GM12878 (cell line): ENCODE data around the gene WDR31. TPM values are rescaled to one million over a fixed set of nuclear protein-coding genes. Genes with fewer than 3 reads are reported as not detected.

Source experiments
- ATAC-seq: fragments of 200-7000 bp; cut with Tn5 transposase; 3 replicates; pipeline ENCODE4 v1.9.1; 2020; ENCODE audit warnings: mild to moderate bottlenecking, moderate library complexity
- BruUV-seq: library from RNA; stranded (reverse); fragments of 400-500 nt; replicated peaks from 2 replicates; lab custom pipeline; 2021; lab: Mats Ljungman, UMichigan
- CTCF ChIA-PET: fragments of 300-600 bp; sonication (Branson Sonifier 250); formaldehyde crosslinking; extraction: SDS; loops from one replicate; lab custom pipeline; 2021; ENCODE audit warnings: inconsistent platforms; lab: Yijun Ruan, JAX
- POLR2A ChIA-PET: fragments of 350-600 bp; formaldehyde crosslinking; extraction: SDS; loops from one replicate; lab custom pipeline; 2021; ENCODE audit warnings: inconsistent platforms; lab: Charles Lee
- RAD21 ChIA-PET: fragments of 300-600 bp; sonication (Branson Sonifier 250); formaldehyde crosslinking; loops from one replicate; lab custom pipeline; 2023; ENCODE audit warnings: antibody characterized with exemption; ENCODE audit not compliant: unreplicated experiment; lab: Charles Lee
- SMC1A ChIA-PET: fragments of 300-600 bp; sonication (Branson Sonifier 250); formaldehyde crosslinking; loops from one replicate; lab custom pipeline; 2023; ENCODE audit not compliant: unreplicated experiment, uncharacterized antibody; lab: Charles Lee
- DNase-seq: peaks from one replicate; pipeline ENCODE4 v3.0.0-alpha.2; 2011; ENCODE audit warnings: low read depth, low spot score
- FAIRE-seq: peaks from 3 replicates; lab custom pipeline; 2011; peaks lifted over from hg19 to GRCh38; lab: Jason Lieb, UNC
- H2AFZ ChIP-seq: 2 replicates; pipeline ENCODE4 v1.6.0; 2011; ENCODE audit warnings: low read depth, low read length, control low read depth; ENCODE audit not compliant: control insufficient read depth
- H3K27ac ChIP-seq: 2 replicates; pipeline ENCODE4 v1.5.1; 2011; ENCODE audit warnings: control low read depth; ENCODE audit not compliant: control insufficient read depth, insufficient read depth
- H3K27me3 ChIP-seq, 2 experiments: replicated peaks in 1 of 2; 2 replicates each; pipeline versions ENCODE4 v1.6.0 to v1.6.1; 2011; ENCODE audit warnings: low read length in 1 of 2; ENCODE audit not compliant: control insufficient read depth in 2 of 2, insufficient read depth in 2 of 2
- H3K36me3 ChIP-seq, 2 experiments: 2 replicates each; pipeline ENCODE4 v1.5.1; 2011; ENCODE audit warnings: low read length in 1 of 2; ENCODE audit not compliant: control insufficient read depth in 2 of 2, insufficient read depth in 2 of 2
- H3K4me1 ChIP-seq: 2 replicates; pipeline ENCODE4 v1.6.1; 2011; ENCODE audit warnings: mild to moderate bottlenecking, low read length, moderate library complexity, mixed read lengths; ENCODE audit not compliant: control insufficient read depth, insufficient read depth
- H3K4me2 ChIP-seq: 2 replicates; pipeline ENCODE4 v1.6.0; 2011; ENCODE audit warnings: control low read depth; ENCODE audit not compliant: control insufficient read depth, insufficient read depth
- H3K4me3 ChIP-seq: fragments of 200-600 bp; sonication (generic); 2 replicates; pipeline ENCODE4 v1.5.1; 2016
- H3K79me2 ChIP-seq: 2 replicates; pipeline ENCODE4 v1.6.0; 2011; ENCODE audit warnings: low read length; ENCODE audit not compliant: control insufficient read depth, insufficient read depth
- H3K9ac ChIP-seq: 2 replicates; pipeline ENCODE4 v1.8.0; 2011; ENCODE audit warnings: low read length, control low read depth, mixed read lengths; ENCODE audit not compliant: control insufficient read depth, insufficient read depth
- H3K9me3 ChIP-seq: replicated peaks from 3 replicates; pipeline ENCODE4 v1.5.1; 2011; ENCODE audit warnings: mild to moderate bottlenecking, low read length; ENCODE audit not compliant: control insufficient read depth, insufficient read depth
- H4K20me1 ChIP-seq: 2 replicates; pipeline ENCODE4 v1.6.0; 2011; ENCODE audit not compliant: control insufficient read depth, insufficient read depth
- ATF7 ChIP-seq: fragments of 450-650 bp; IDR thresholded peaks from 2 replicates; pipeline ENCODE4 v1.6.1; 2016; ENCODE audit warnings: low read depth, mild to moderate bottlenecking
- CEBPZ ChIP-seq: fragments of 150-350 bp; IDR thresholded peaks from 2 replicates; pipeline ENCODE4 v1.6.1; 2016; ENCODE audit warnings: low read depth, low read length
- EED ChIP-seq: sonication (generic); IDR thresholded peaks from 2 replicates; pipeline ENCODE4 v1.6.1; 2016; ENCODE audit warnings: antibody characterized with exemption, low read depth
- NFYA ChIP-seq: IDR thresholded peaks from 2 replicates; pipeline ENCODE4 v1.6.1; 2011; ENCODE audit warnings: low read depth, mild to moderate bottlenecking, low read length, improper control_type of control experiment, borderline replicate concordance
- PAX5 ChIP-seq: IDR thresholded peaks from 2 replicates; pipeline ENCODE4 v1.6.1; 2011; ENCODE audit warnings: low read depth, low read length, borderline replicate concordance
- SKIL ChIP-seq: fragments of 450-650 bp; IDR thresholded peaks from 2 replicates; pipeline ENCODE4 v1.6.1; 2017; ENCODE audit warnings: mild to moderate bottlenecking, low read depth, inconsistent platforms; ENCODE audit not compliant: poor library complexity, severe bottlenecking
- SMAD1 ChIP-seq: fragments of 450-650 bp; IDR thresholded peaks from 2 replicates; pipeline ENCODE4 v1.6.1; 2018; ENCODE audit warnings: mild to moderate bottlenecking, low read depth; ENCODE audit not compliant: partially characterized antibody
- TAF1 ChIP-seq: IDR thresholded peaks from 2 replicates; pipeline ENCODE4 v1.6.1; 2011; ENCODE audit warnings: mild to moderate bottlenecking, low read depth, low read length, borderline replicate concordance
- ZNF274 ChIP-seq: IDR thresholded peaks from one replicate; pipeline ENCODE4 v1.8.0; 2011; ENCODE audit not compliant: insufficient read length, insufficient read depth
- ZNF592 ChIP-seq: fragments of 450-650 bp; IDR thresholded peaks from 2 replicates; pipeline ENCODE4 v1.6.1; 2017; ENCODE audit warnings: mild to moderate bottlenecking, moderate library complexity
- WGBS: methylation state at CpG from one replicate; pipeline ENCODE4 v1.1.6; 2016; ENCODE audit warnings: low lambda C conversion rate; ENCODE audit not compliant: insufficient replicate concordance, insufficient coverage; ENCODE audit errors: missing lambda C conversion rate; 5-methylcytosine and 5-hydroxymethylcytosine counted together
- in situ Hi-C: fragments of 300-500 bp; cut with MboI; formaldehyde crosslinking; loops from 9 replicates; pipeline ENCODE4 v1.14.3; 2018; ENCODE audit warnings: mixed read lengths
- intact Hi-C: fragments of 100-400 bp; cut with micrococcal nuclease; formaldehyde crosslinking; loops from one replicate; pipeline ENCODE4 v1.14.2; 2022; ENCODE audit not compliant: unreplicated experiment
- polyA plus RNA-seq, 11 experiments: library from polyadenylated mRNA; depleted of rRNA in 4 of 11; unstranded in 6 of 11; stranded (reverse) in 5 of 11; fragments of >200 nt; fragmentation: Nextera tagmentation in 4 of 11; fragmentation: Illumina TruSeq in 1 of 11; extraction: Ambion mirVana in 4 of 11; extraction: Trizol in 1 of 11; gene quantifications; 1 replicate in 1 of 11; 2 replicates in 10 of 11; pipeline versions ENCODE4 v1.2.1 to v1.2.3, GENCODE V29; 2011 to 2016; ENCODE audit warnings: inconsistent platforms in 2 of 11, missing spikeins in 2 of 11, low read depth in 1 of 11
- total RNA-seq, 4 experiments: library from RNA; depleted of rRNA in 3 of 4; stranded (reverse); fragments of >200 nt in 3 of 4; fragmentation: Illumina TruSeq in 1 of 4; extraction: Trizol in 1 of 4; gene quantifications; 2 replicates each; pipeline versions ENCODE4 v1.2.1 to v1.2.3, GENCODE V29; 2013 to 2021

The WDR31 gene
- total and polyA plus RNA-seq, 10 of the 15 experiments (the other 5 are each of a cell fraction or from before 2014, with no cell fraction given), result 0.26 to 1.7 (median 0.79) TPM

GRCh38 chr9:113289091-113289490 lies 51.0 kb downstream of the WDR31 start:
- DNase-seq, result no peak
- POLR2A ChIA-PET, result no interaction called here
- no peaks in the 10 kb centered on the region for H3K4me1 ChIP-seq
- H3K36me3 ChIP-seq, result peaks cover 18 to 32% of the 10 kb centered on the region in 2 experiments
- no peak overlapping the region for H3K4me2 ChIP-seq
- no peaks in the 10 kb centered on the region for H3K79me2 ChIP-seq
- no TSS peak for BruUV-seq
- no peaks in the 10 kb centered on the region for H3K27me3 ChIP-seq
- SMC1A ChIA-PET, result no interaction called here
- no peaks in the 10 kb centered on the region for H3K9me3 ChIP-seq
- 93% methylated on average over 2 of the region's 2 CpGs for WGBS
- RAD21 ChIA-PET, result interaction anchor here (1.3 kb wide), 1 partner anchor 369 kb away, joined by 3 read pairs; no protein-coding TSS in a partner anchor
- H3K27ac ChIP-seq, result no peak overlapping the region
- no peak for FAIRE-seq
- intact Hi-C loops (no loop called here), in situ Hi-C loops (no loop called here)
- H2AFZ ChIP-seq, result no peak overlapping the region
- H4K20me1 ChIP-seq, result no peaks in the 10 kb centered on the region
- no peak overlapping the region for H3K4me3 ChIP-seq
- no peak overlapping the region for H3K9ac ChIP-seq
- CTCF ChIA-PET, result no interaction called here
- ATAC-seq, result no peak
- TF ChIP-seq ZNF592, result no peak
- no peak for TF ChIP-seq NFYA
- TF ChIP-seq TAF1, result no peak
- TF ChIP-seq SMAD1, result no peak
- TF ChIP-seq ATF7, result no peak
- no peak for TF ChIP-seq PAX5
- no peak for TF ChIP-seq EED
- no peak for TF ChIP-seq CEBPZ
- no peak for TF ChIP-seq ZNF274
- no peak for TF ChIP-seq SKIL
- TF ChIP-seq, all 136 proteins: peak for 0
